Naive thymus-derived CD4-positive, alpha-beta T cell (primary cell): ENCODE results near the gene SPN. TPM values are rescaled to one million over a fixed set of nuclear protein-coding genes. Genes with fewer than 3 reads are reported as not detected.

Experiments used
- ATAC-seq: fragments of 150-1000 bp; cut with Tn5 transposase; 2 replicates; pipeline ENCODE4 v1.10.0; 2021; ENCODE audit warnings: mild to moderate bottlenecking, moderate library complexity
- CTCF ChIA-PET: fragments of 350-600 bp; sonication (Branson Sonifier 250); formaldehyde crosslinking; loops from one replicate; lab custom pipeline; 2021; ENCODE audit warnings: antibody characterized with exemption; lab: Charles Lee
- POLR2A ChIA-PET: fragments of 350-600 bp; sonication (Branson Sonifier 250); formaldehyde crosslinking; loops from one replicate; lab custom pipeline; 2021; ENCODE audit warnings: antibody characterized with exemption, inconsistent platforms; lab: Charles Lee
- DNase-seq, 9 donors: peaks; one replicate each; pipeline versions ENCODE4 v3.0.0 to v3.0.0-alpha.2; 2020 to 2022; ENCODE audit warnings: mixed read lengths in 1 of 9
- H3K27ac ChIP-seq: one replicate; pipeline ENCODE4 v1.7.0; 2013; ENCODE audit warnings: mild to moderate bottlenecking, low read depth, low read length, moderate library complexity
- H3K27me3 ChIP-seq, 2 donors: one replicate each; pipeline ENCODE4 v1.7.0; 2013; ENCODE audit warnings: low read length in 2 of 2, mild to moderate bottlenecking in 2 of 2, moderate library complexity in 2 of 2; ENCODE audit not compliant: control insufficient read depth in 2 of 2, insufficient read depth in 2 of 2
- H3K36me3 ChIP-seq, 3 experiments: 1 replicate in 2 of 3; 2 replicates in 1 of 3; pipeline ENCODE4 v1.7.0; 2013; ENCODE audit warnings: low read length in 3 of 3, mild to moderate bottlenecking in 3 of 3, moderate library complexity in 1 of 3; ENCODE audit not compliant: insufficient read depth in 3 of 3, control insufficient read depth in 2 of 3
- H3K4me1 ChIP-seq, 2 donors: one replicate each; pipeline ENCODE4 v1.7.0; 2013; ENCODE audit warnings: low read length in 2 of 2, mild to moderate bottlenecking in 2 of 2, moderate library complexity in 1 of 2; ENCODE audit not compliant: control insufficient read depth in 2 of 2, insufficient read depth in 2 of 2
- H3K4me3 ChIP-seq: 2 replicates; pipeline ENCODE4 v1.7.0; 2013; ENCODE audit warnings: mild to moderate bottlenecking, low read length
- H3K9me3 ChIP-seq, 3 experiments: 1 replicate in 2 of 3; 2 replicates in 1 of 3; pipeline ENCODE4 v1.7.0; 2013; ENCODE audit warnings: low read length in 3 of 3; ENCODE audit not compliant: control insufficient read depth in 2 of 3
- H3K27ac Mint-ChIP-seq, 9 donors: one replicate each; pipeline ENCODE4 v1.8.0; 2020 to 2022; ENCODE audit warnings: mixed read lengths in 9 of 9, mild to moderate bottlenecking in 8 of 9, moderate library complexity in 5 of 9, inconsistent platforms in 2 of 9
- H3K27me3 Mint-ChIP-seq, 5 donors: one replicate each; pipeline ENCODE4 v1.8.0; 2021 to 2022; ENCODE audit warnings: mixed read lengths in 5 of 5, mild to moderate bottlenecking in 1 of 5
- H3K36me3 Mint-ChIP-seq, 5 donors: one replicate each; pipeline ENCODE4 v1.8.0; 2020 to 2022; ENCODE audit warnings: mixed read lengths in 5 of 5, mild to moderate bottlenecking in 3 of 5, inconsistent platforms in 1 of 5
- H3K4me1 Mint-ChIP-seq, 7 donors: one replicate each; pipeline ENCODE4 v1.8.0; 2020 to 2022; ENCODE audit warnings: mixed read lengths in 7 of 7, mild to moderate bottlenecking in 3 of 7, inconsistent platforms in 1 of 7
- H3K4me3 Mint-ChIP-seq, 10 donors: one replicate each; pipeline ENCODE4 v1.8.0; 2020 to 2022; ENCODE audit warnings: mild to moderate bottlenecking in 10 of 10, mixed read lengths in 10 of 10, moderate library complexity in 6 of 10, inconsistent platforms in 2 of 10
- H3K9me3 Mint-ChIP-seq, 11 donors: one replicate each; pipeline ENCODE4 v1.8.0; 2020 to 2022; ENCODE audit warnings: mixed read lengths in 11 of 11, mild to moderate bottlenecking in 4 of 11, inconsistent platforms in 1 of 11, moderate library complexity in 1 of 11
- intact Hi-C, 2 donors: fragments of 100-400 bp; cut with micrococcal nuclease; formaldehyde crosslinking; loops; one replicate each; pipeline ENCODE4 v1.15.1; 2023
- polyA plus RNA-seq, 2 donors: library from polyadenylated mRNA; unstranded; fragments of 300-500 nt; fragmentation: Illumina TruSeq; gene quantifications; one replicate each; pipeline ENCODE4 v1.2.3, GENCODE V29; 2021
- total RNA-seq, 6 experiments: library from RNA in 5 of 6; stranded (reverse) in 5 of 6; gene quantifications; 1 replicate in 5 of 6; 2 replicates in 1 of 6; pipeline ENCODE4 v1.2.3 and lab custom pipeline; 2021 to 2026

Gene SPN
- total and polyA plus RNA-seq, 7 experiments from 2014 or later = 79.5 to 333 (median 124) TPM

- no peak overlapping the region for H3K4me3 ChIP-seq
- H3K4me1 ChIP-seq = peaks cover 0 to 12% of the 10 kb centered on the region in 2 donors
- H3K9me3 ChIP-seq = no peaks in the 10 kb centered on the region
- ChIA-PET POLR2A (interaction anchor here (0.5 to 4.1 kb wide), 5 partner anchors 11 to 563 kb away, joined by 4 to 16 read pairs (median 5); partner anchors contain the start of gene SPN), CTCF (interaction anchor here (0.5 to 1.5 kb wide), 3 partner anchors 23 to 364 kb away, joined by 3 to 4 read pairs (median 3); no protein-coding TSS in a partner anchor)
- Mint-ChIP-seq H3K27ac (peak overlapping the region in 7 of 9 donors; percentile 10 to 76 (median 56)), H3K36me3 (peaks cover 0 to 5% (median 0%) of the 10 kb centered on the region in 5 donors), H3K4me1 (peaks cover 10 to 30% (median 22%) of the 10 kb centered on the region in 7 donors), H3K9me3 (no peaks in the 10 kb centered on the region), H3K27me3 (no peaks in the 10 kb centered on the region), H3K4me3 (no peak overlapping the region)
- DNase-seq = no peak
- no peak for ATAC-seq
- intact Hi-C loops = loop anchor here (1.0 kb wide), 1 partner anchor 14 kb away; the partner anchor contains the start of gene SPN (in 2 of the 2)
- no peak overlapping the region for H3K27ac ChIP-seq
- peaks cover 0 to 4% (median 0%) of the 10 kb centered on the region in 3 experiments for H3K36me3 ChIP-seq
- no peaks in the 10 kb centered on the region for H3K27me3 ChIP-seq
Measured at GRCh38 chr16:29676989-29677785, 14.1 kb downstream of the SPN start.

GRCh38 chr16:29678691-29679267, 15.7 kb downstream of the SPN start, which contains the start of gene QPRT:
Gene QPRT, plus strand, starts transcription at chr16:29679180. Its CDS starts 18 bp downstream, at chr16:29679198.
- peak within 1 kb of the TSS; percentile 59 for H3K27ac ChIP-seq
- Mint-ChIP-seq H3K27me3 (no peaks in the 10 kb centered on the region), H3K4me1 (peaks cover 10 to 30% (median 21%) of the 10 kb centered on the region in 7 donors), H3K9me3 (no peaks in the 10 kb centered on the region), H3K36me3 (peaks cover 0 to 3% (median 0%) of the 10 kb centered on the region in 5 donors), H3K4me3 (peak within 1 kb of the TSS; percentile 59 to 80 (median 69)), H3K27ac (peak within 1 kb of the TSS; percentile 64 to 95 (median 84))
- POLR2A ChIA-PET = interaction anchor here (0.9 to 1.8 kb wide), 4 partner anchors 12 to 16 kb away, joined by 3 to 6 read pairs (median 3); partner anchors contain the start of gene SPN
- H3K9me3 ChIP-seq = no peaks in the 10 kb centered on the region
- DNase-seq (no peak), ATAC-seq (no peak)
- CTCF ChIA-PET = interaction anchor here (1.9 kb wide), 1 partner anchor 12 kb away, joined by 7 read pairs; no protein-coding TSS in a partner anchor
- intact Hi-C loops = no loop called here
- H3K4me1 ChIP-seq = peaks cover 0 to 12% of the 10 kb centered on the region in 2 donors
- peak within 1 kb of the TSS; percentile 27 for H3K4me3 ChIP-seq
- no peaks in the 10 kb centered on the region for H3K27me3 ChIP-seq
- H3K36me3 ChIP-seq = no peaks in the 10 kb centered on the region

- Histone ChIP-seq H3K9me3 (no peaks in the 10 kb centered on the region), H3K27me3 (no peaks in the 10 kb centered on the region), H3K4me3 (no peak overlapping the region), H3K27ac (peak overlapping the region; percentile 2), H3K36me3 (no peaks in the 10 kb centered on the region), H3K4me1 (peaks cover 0 to 12% of the 10 kb centered on the region in 2 donors)
- ChIA-PET CTCF (interaction anchor here (0.6 to 1.9 kb wide), 2 partner anchors 14 to 376 kb away, joined by 3 to 7 read pairs; no protein-coding TSS in a partner anchor), POLR2A (interaction anchor here (0.6 to 1.8 kb wide), 3 partner anchors 13 to 373 kb away, joined by 3 to 6 read pairs (median 3); a partner anchor contains a TSS)
- Mint-ChIP-seq H3K4me1 (peaks cover 6 to 24% (median 19%) of the 10 kb centered on the region in 7 donors), H3K27me3 (no peaks in the 10 kb centered on the region), H3K9me3 (no peaks in the 10 kb centered on the region), H3K4me3 (peak overlapping the region in 7 of 10 donors; percentile 60 to 80 (median 67)), H3K27ac (peak overlapping the region in 5 of 9 donors; percentile 8 to 93 (median 78)), H3K36me3 (peaks cover 0 to 3% (median 0%) of the 10 kb centered on the region in 5 donors)
- no peak for DNase-seq
- intact Hi-C loops = no loop called here
- ATAC-seq = no peak
Measured at GRCh38 chr16:29680180-29680598, 17.1 kb downstream of the SPN start.

GRCh38 chr16:29683543-29684090, 20.6 kb downstream of the SPN start:
- no peak overlapping the region for H3K27ac Mint-ChIP-seq
- peaks cover 15 to 30% (median 20%) of the 10 kb centered on the region in 7 donors for H3K4me1 Mint-ChIP-seq
- no peak for DNase-seq
- H3K4me1 ChIP-seq = peaks cover 0 to 12% of the 10 kb centered on the region in 2 donors
- peaks cover 0 to 4% (median 0%) of the 10 kb centered on the region in 5 donors for H3K36me3 Mint-ChIP-seq
- H3K4me3 Mint-ChIP-seq = no peak overlapping the region
- intact Hi-C loops = no loop called here
- ATAC-seq = no peak
- H3K9me3 ChIP-seq = no peaks in the 10 kb centered on the region
- no peak overlapping the region for H3K27ac ChIP-seq
- H3K9me3 Mint-ChIP-seq = peaks cover 0 to 1% (median 0%) of the 10 kb centered on the region in 11 donors
- H3K27me3 Mint-ChIP-seq = no peaks in the 10 kb centered on the region
- H3K36me3 ChIP-seq = no peaks in the 10 kb centered on the region
- POLR2A ChIA-PET = no interaction called here
- CTCF ChIA-PET = no interaction called here
- no peak overlapping the region for H3K4me3 ChIP-seq
- H3K27me3 ChIP-seq = no peaks in the 10 kb centered on the region

GRCh38 chr16:29684679-29685078, 21.6 kb downstream of the SPN start:
- Mint-ChIP-seq H3K27me3 (no peaks in the 10 kb centered on the region), H3K4me3 (no peak overlapping the region), H3K9me3 (peaks cover 0 to 1% (median 0%) of the 10 kb centered on the region in 11 donors), H3K36me3 (peaks cover 0 to 4% (median 0%) of the 10 kb centered on the region in 5 donors), H3K27ac (no peak overlapping the region), H3K4me1 (peaks cover 12 to 23% (median 16%) of the 10 kb centered on the region in 7 donors)
- peaks cover 0 to 5% of the 10 kb centered on the region in 2 donors for H3K4me1 ChIP-seq
- no peak for DNase-seq
- ChIA-PET POLR2A (interaction anchor here (0.6 kb wide), 1 partner anchor 20 kb away, joined by 3 read pairs; no protein-coding TSS in a partner anchor), CTCF (interaction anchor here (0.5 to 0.8 kb wide), 2 partner anchors 334 to 747 kb away, joined by 3 read pairs; no protein-coding TSS in a partner anchor)
- H3K27ac ChIP-seq = no peak overlapping the region
- ATAC-seq = no peak
- no peaks in the 10 kb centered on the region for H3K27me3 ChIP-seq
- H3K36me3 ChIP-seq = no peaks in the 10 kb centered on the region
- no peak overlapping the region for H3K4me3 ChIP-seq
- H3K9me3 ChIP-seq = no peaks in the 10 kb centered on the region
- intact Hi-C loops = no loop called here
